ENCODE data around the gene TTC31.

TTC31 gene

GRCh38 chr2:74527741-74528140 lies 44.9 kb downstream of the TTC31 start:
- no peak for DNase-seq

GRCh38 chr2:74528600-74529356 lies 45.9 kb downstream of the TTC31 start:
- DNase-seq = no peak

- DNase-seq = peak; percentile 91
Observed at GRCh38 chr2:74529357-74530238, 46.7 kb downstream of the TTC31 start, which contains the start of the genes AUP1 and HTRA2. Gene AUP1 (minus strand): TSS chr2:74529706. CDS start chr2:74529629, 77 bp downstream. Gene HTRA2 (plus strand): TSS chr2:74529933. CDS start chr2:74530007, 74 bp downstream.

- no peak for DNase-seq
Observed at GRCh38 chr2:74530239-74531187, 47.6 kb downstream of the TTC31 start.

- DNase-seq = no peak
Observed at GRCh38 chr2:74531666-74532065, 48.8 kb downstream of the TTC31 start.

- no peak for DNase-seq
Observed at GRCh38 chr2:74532222-74532621, 49.3 kb downstream of the TTC31 start.

GRCh38 chr2:74533464-74533863 lies 50.6 kb downstream of the TTC31 start:
- no peak for DNase-seq

- DNase-seq = no peak
Observed at GRCh38 chr2:74534411-74534810, 51.5 kb downstream of the TTC31 start.

- no peak for DNase-seq
Observed at GRCh38 chr2:74535440-74535965, 52.6 kb downstream of the TTC31 start.

- no peak for DNase-seq
Observed at GRCh38 chr2:74536166-74536950, 53.5 kb downstream of the TTC31 start.

GRCh38 chr2:74537140-74537539 lies 54.3 kb downstream of the TTC31 start:
- no peak for DNase-seq

- no peak for DNase-seq
Observed at GRCh38 chr2:74538881-74539339, 56.0 kb downstream of the TTC31 start.

- DNase-seq = no peak
Observed at GRCh38 chr2:74540291-74540690, 57.4 kb downstream of the TTC31 start.

- DNase-seq = no peak
Observed at GRCh38 chr2:74542978-74543377, 60.1 kb downstream of the TTC31 start.
